ENCODE data around the gene TMEM238. TPM values are rescaled to one million over a fixed set of nuclear protein-coding genes. Genes with fewer than 3 reads are reported as not detected.

Gene TMEM238
- total and polyA plus RNA-seq, 7 donors, result 0.54 to 1.7 (median 0.90) TPM; not detected in 2

- Histone ChIP-seq H3K4me3 (no peak overlapping the region), H3K27me3 (no peaks in the 10 kb centered on the region), H3K9me3 (no peaks in the 10 kb centered on the region), H3K4me1 (peaks cover 0 to 34% (median 31%) of the 10 kb centered on the region in 4 donors), H3K27ac (no peak overlapping the region), H3K36me3 (peaks cover 16 to 38% (median 18%) of the 10 kb centered on the region in 4 donors)
- intact Hi-C loops (cut with DNase I), result no loop called here
- DNase-seq, result no peak
- WGBS, 2 donors, result 85 to 87% methylated on average over 18 of the region's 18 CpGs
- TF ChIP-seq EP300 (IDR thresholded peaks at IDR 0.05), result no peak
- TF ChIP-seq POLR2AphosphoS5 (IDR thresholded peaks at IDR 0.05), result no peak
- no peak for TF ChIP-seq POLR2A (IDR thresholded peaks at IDR 0.05)
- TF ChIP-seq, protein P1, sequence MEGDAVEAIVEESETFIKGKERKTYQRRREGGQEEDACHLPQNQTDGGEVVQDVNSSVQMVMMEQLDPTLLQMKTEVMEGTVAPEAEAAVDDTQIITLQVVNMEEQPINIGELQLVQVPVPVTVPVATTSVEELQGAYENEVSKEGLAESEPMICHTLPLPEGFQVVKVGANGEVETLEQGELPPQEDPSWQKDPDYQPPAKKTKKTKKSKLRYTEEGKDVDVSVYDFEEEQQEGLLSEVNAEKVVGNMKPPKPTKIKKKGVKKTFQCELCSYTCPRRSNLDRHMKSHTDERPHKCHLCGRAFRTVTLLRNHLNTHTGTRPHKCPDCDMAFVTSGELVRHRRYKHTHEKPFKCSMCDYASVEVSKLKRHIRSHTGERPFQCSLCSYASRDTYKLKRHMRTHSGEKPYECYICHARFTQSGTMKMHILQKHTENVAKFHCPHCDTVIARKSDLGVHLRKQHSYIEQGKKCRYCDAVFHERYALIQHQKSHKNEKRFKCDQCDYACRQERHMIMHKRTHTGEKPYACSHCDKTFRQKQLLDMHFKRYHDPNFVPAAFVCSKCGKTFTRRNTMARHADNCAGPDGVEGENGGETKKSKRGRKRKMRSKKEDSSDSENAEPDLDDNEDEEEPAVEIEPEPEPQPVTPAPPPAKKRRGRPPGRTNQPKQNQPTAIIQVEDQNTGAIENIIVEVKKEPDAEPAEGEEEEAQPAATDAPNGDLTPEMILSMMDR (IDR thresholded peaks at IDR 0.05), result no peak
Measured at GRCh38 chr19:55391702-55392615, 7.9 kb upstream of the TMEM238 start.

- Histone ChIP-seq H3K27ac (peak overlapping the region in 1 of 4 donors; percentile 11), H3K4me1 (peaks cover 0 to 42% (median 37%) of the 10 kb centered on the region in 4 donors), H3K27me3 (no peaks in the 10 kb centered on the region), H3K36me3 (peaks cover 17 to 38% (median 18%) of the 10 kb centered on the region in 4 donors), H3K4me3 (no peak overlapping the region), H3K9me3 (no peaks in the 10 kb centered on the region)
- DNase-seq, result no peak
- TF ChIP-seq, protein P1 (IDR thresholded peaks at IDR 0.05), result no peak
- TF ChIP-seq EP300 (IDR thresholded peaks at IDR 0.05) (no peak), POLR2A (IDR thresholded peaks at IDR 0.05) (no peak), POLR2AphosphoS5 (IDR thresholded peaks at IDR 0.05) (no peak)
- WGBS, 2 donors, result 84 to 86% methylated on average over 12 of the region's 12 CpGs
- intact Hi-C loops (cut with DNase I), result no loop called here
Measured at GRCh38 chr19:55391191-55391670, 7.1 kb upstream of the TMEM238 start.

GRCh38 chr19:55390461-55390880 lies 6.4 kb upstream of the TMEM238 start:
- Histone ChIP-seq H3K4me1 (peaks cover 0 to 43% (median 37%) of the 10 kb centered on the region in 4 donors), H3K36me3 (peaks cover 17 to 38% (median 18%) of the 10 kb centered on the region in 4 donors), H3K9me3 (no peaks in the 10 kb centered on the region), H3K27me3 (no peaks in the 10 kb centered on the region), H3K27ac (peak overlapping the region in 1 of 4 donors; percentile 11), H3K4me3 (no peak overlapping the region)
- no peak for DNase-seq
- intact Hi-C loops (cut with DNase I), result no loop called here
- TF ChIP-seq POLR2A (IDR thresholded peaks at IDR 0.05) (no peak), POLR2AphosphoS5 (IDR thresholded peaks at IDR 0.05) (no peak), EP300 (IDR thresholded peaks at IDR 0.05) (no peak)
- TF ChIP-seq, protein P1 (IDR thresholded peaks at IDR 0.05), result no peak
- WGBS, 2 donors, result 77 to 82% methylated on average over 7 of the region's 7 CpGs

DNA sequence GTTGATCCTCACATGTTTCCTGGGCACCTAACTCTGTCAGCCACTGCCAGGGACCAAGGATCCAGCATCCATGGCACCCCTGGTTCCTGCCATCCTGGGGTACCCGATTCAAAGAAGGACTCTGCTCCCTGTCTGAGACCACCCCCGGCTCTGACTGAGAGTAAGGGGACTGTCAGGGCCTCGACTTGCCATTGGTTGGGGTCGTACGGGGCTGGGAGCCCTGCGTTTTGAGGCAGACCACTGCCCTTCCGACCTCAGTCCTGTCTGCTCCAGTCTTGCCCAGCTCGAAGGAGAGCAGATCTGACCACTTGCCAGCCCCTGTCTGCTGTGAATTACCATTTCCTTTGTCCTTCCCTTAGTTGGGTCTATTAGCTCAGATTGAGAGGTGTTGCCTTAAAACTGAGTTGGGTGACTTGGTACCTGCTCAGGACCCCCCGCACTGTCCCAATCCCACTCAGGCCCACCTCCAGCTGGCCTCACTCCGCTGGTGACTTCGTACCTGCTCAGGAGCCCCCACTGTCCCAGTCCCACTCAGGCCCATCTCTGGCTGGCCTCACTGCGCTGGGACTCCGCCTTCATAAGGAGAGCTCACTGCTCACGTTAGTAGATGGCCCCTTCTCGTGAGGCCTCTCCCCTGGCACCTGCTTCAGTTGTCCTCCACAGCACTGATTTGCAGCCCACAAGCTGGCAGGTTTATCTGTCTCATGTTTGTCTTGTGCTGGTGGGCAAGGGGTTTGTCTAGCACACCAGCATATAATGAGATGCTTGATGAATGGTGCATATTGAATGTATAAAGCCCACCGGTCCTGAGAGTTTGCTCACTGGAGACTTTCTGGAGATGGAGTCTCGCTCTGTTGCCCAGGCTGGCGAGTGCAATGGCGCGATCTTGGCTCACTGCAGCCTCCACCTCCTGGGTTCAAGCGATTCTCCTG lies 5.6 kb upstream of the TMEM238 start:
- Histone ChIP-seq H3K27ac (no peak overlapping the region), H3K36me3 (peaks cover 17 to 38% (median 18%) of the 10 kb centered on the region in 4 donors), H3K27me3 (no peaks in the 10 kb centered on the region), H3K4me1 (peaks cover 0 to 49% (median 42%) of the 10 kb centered on the region in 4 donors), H3K9me3 (no peaks in the 10 kb centered on the region), H3K4me3 (no peak overlapping the region)
- TF ChIP-seq, protein P1 (IDR thresholded peaks at IDR 0.05), result no peak
- TF ChIP-seq POLR2AphosphoS5 (IDR thresholded peaks at IDR 0.05) (no peak), EP300 (IDR thresholded peaks at IDR 0.05) (no peak)
- 84 to 88% methylated on average over 21 of the region's 21 CpGs for WGBS, 2 donors
- no peak for DNase-seq
- intact Hi-C loops (cut with DNase I), result loop anchor here (5.0 kb wide), 2 partner anchors 107 to 1522 kb away; partner anchors contain the start of genes BRSK1, HSPBP1 and MYADM

All from sigmoid colon (tissue), 7 donors.